Parathyroid adenoma (tissue), 2 donors: ENCODE results near the gene NUP98.

ENCODE experiments used
- H2AFZ ChIP-seq: fragments of 300-600 bp; sonication (generic); one replicate; pipeline ENCODE4 v1.7.0; 2017; ENCODE audit warnings: antibody characterized with exemption, mild to moderate bottlenecking
- H3K27ac ChIP-seq: fragments of 300-600 bp; sonication (generic); one replicate; pipeline ENCODE4 v1.7.0; 2017
- H3K27me3 ChIP-seq: fragments of 300-600 bp; sonication (generic); one replicate; pipeline ENCODE4 v1.7.0; 2017; ENCODE audit warnings: low read length; ENCODE audit not compliant: control insufficient read depth, insufficient read depth
- H3K36me3 ChIP-seq: fragments of 300-600 bp; sonication (generic); one replicate; pipeline ENCODE4 v1.7.0; 2017; ENCODE audit warnings: low read length; ENCODE audit not compliant: control insufficient read depth, insufficient read depth
- H3K4me1 ChIP-seq: fragments of 300-600 bp; sonication (generic); one replicate; pipeline ENCODE4 v1.7.0; 2017; ENCODE audit warnings: control low read depth
- H3K4me2 ChIP-seq: fragments of 300-600 bp; sonication (generic); one replicate; pipeline ENCODE4 v1.7.0; 2017; ENCODE audit warnings: low read length
- H3K4me3 ChIP-seq: fragments of 300-600 bp; sonication (generic); one replicate; pipeline ENCODE4 v1.7.0; 2017; ENCODE audit warnings: low read depth, low read length
- H3K79me2 ChIP-seq: fragments of 300-600 bp; sonication (generic); one replicate; pipeline ENCODE4 v1.7.0; 2017; ENCODE audit warnings: control low read depth
- H3K9ac ChIP-seq: fragments of 300-600 bp; sonication (generic); one replicate; pipeline ENCODE4 v1.7.0; 2017; ENCODE audit warnings: mild to moderate bottlenecking
- H3K9me3 ChIP-seq: fragments of 300-600 bp; sonication (generic); one replicate; pipeline ENCODE4 v1.7.0; 2017; ENCODE audit warnings: low read length; ENCODE audit not compliant: control insufficient read depth
- TF ChIP-seq, protein P1 (sequence below): fragments of 300-600 bp; sonication (generic); IDR thresholded peaks from one replicate; pipeline ENCODE4 v1.7.0; 2017; ENCODE audit warnings: antibody characterized with exemption, mild to moderate bottlenecking
- donor health status: primary hyperparathyroidism.

NUP98 gene

DNA sequence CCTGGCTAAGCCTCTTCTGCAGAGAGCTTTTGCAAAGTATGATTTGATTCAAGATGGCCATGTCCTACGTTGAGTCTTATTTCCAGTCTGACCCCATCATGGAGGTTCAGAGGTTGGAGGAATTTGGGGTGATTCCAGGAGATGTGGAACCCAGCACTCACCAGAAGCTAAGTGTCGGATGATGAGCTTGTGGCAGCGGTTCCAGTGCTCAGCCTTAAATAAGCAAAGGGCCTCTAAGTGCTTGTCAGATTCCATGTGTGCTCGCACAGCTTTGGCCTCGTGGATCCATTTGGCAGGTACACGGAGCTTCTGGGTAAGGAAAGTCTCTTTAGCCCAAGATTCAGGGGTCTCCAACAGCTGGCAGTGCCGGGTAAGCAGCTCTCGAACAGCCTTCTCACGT, 114.3 kb downstream of the NUP98 start:
- Histone ChIP-seq H3K9ac (no peak overlapping the region), H3K9me3 (no peaks in the 10 kb centered on the region), H3K79me2 (no peaks in the 10 kb centered on the region), H2AFZ (no peak overlapping the region), H3K36me3 (no peaks in the 10 kb centered on the region), H3K27me3 (no peaks in the 10 kb centered on the region), H3K27ac (no peak overlapping the region), H3K4me1 (no peaks in the 10 kb centered on the region), H3K4me3 (no peak overlapping the region), H3K4me2 (no peak overlapping the region)
- TF ChIP-seq, protein P1, sequence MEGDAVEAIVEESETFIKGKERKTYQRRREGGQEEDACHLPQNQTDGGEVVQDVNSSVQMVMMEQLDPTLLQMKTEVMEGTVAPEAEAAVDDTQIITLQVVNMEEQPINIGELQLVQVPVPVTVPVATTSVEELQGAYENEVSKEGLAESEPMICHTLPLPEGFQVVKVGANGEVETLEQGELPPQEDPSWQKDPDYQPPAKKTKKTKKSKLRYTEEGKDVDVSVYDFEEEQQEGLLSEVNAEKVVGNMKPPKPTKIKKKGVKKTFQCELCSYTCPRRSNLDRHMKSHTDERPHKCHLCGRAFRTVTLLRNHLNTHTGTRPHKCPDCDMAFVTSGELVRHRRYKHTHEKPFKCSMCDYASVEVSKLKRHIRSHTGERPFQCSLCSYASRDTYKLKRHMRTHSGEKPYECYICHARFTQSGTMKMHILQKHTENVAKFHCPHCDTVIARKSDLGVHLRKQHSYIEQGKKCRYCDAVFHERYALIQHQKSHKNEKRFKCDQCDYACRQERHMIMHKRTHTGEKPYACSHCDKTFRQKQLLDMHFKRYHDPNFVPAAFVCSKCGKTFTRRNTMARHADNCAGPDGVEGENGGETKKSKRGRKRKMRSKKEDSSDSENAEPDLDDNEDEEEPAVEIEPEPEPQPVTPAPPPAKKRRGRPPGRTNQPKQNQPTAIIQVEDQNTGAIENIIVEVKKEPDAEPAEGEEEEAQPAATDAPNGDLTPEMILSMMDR, result no peak

GRCh38 chr11:3679077-3679476, 118.3 kb downstream of the NUP98 start:
- Histone ChIP-seq H3K4me2 (no peak overlapping the region), H3K79me2 (no peaks in the 10 kb centered on the region), H3K9ac (no peak overlapping the region), H2AFZ (no peak overlapping the region), H3K36me3 (no peaks in the 10 kb centered on the region), H3K27ac (no peak overlapping the region), H3K4me3 (no peak overlapping the region), H3K27me3 (no peaks in the 10 kb centered on the region), H3K9me3 (no peaks in the 10 kb centered on the region), H3K4me1 (no peaks in the 10 kb centered on the region)
- TF ChIP-seq, protein P1, result no peak

GRCh38 chr11:3675971-3676370, 121.4 kb downstream of the NUP98 start:
- H3K9ac ChIP-seq, result no peak overlapping the region
- no peaks in the 10 kb centered on the region for H3K9me3 ChIP-seq
- no peaks in the 10 kb centered on the region for H3K4me1 ChIP-seq
- TF ChIP-seq, protein P1, result no peak
- no peak overlapping the region for H3K4me2 ChIP-seq
- H3K4me3 ChIP-seq, result no peak overlapping the region
- no peak overlapping the region for H3K27ac ChIP-seq
- no peak overlapping the region for H2AFZ ChIP-seq
- H3K79me2 ChIP-seq, result no peaks in the 10 kb centered on the region
- H3K27me3 ChIP-seq, result no peaks in the 10 kb centered on the region
- H3K36me3 ChIP-seq, result no peaks in the 10 kb centered on the region

DNA sequence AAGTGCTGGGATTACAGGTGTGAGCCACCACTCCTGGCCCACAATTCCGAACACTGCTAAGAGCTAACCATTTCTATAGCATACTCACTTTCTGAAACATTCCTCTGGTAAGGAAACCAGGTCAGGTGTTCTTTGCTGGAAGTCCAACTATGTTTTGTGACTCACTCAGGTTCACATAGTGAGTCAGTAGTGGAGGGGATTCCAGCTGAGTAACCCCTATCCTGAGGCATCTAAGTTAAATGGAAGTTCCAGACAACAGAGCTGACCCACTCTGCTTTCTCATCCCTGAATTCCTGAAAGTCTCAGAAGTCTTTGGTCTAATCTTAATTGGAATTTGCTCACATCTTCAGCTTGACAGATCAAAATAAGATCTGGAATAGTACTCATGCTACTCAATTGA, 123.2 kb downstream of the NUP98 start:
- Histone ChIP-seq H3K9me3 (no peaks in the 10 kb centered on the region), H2AFZ (no peak overlapping the region), H3K4me2 (no peak overlapping the region), H3K4me1 (no peaks in the 10 kb centered on the region), H3K79me2 (no peaks in the 10 kb centered on the region), H3K27me3 (no peaks in the 10 kb centered on the region), H3K9ac (no peak overlapping the region), H3K4me3 (no peak overlapping the region), H3K27ac (no peak overlapping the region), H3K36me3 (no peaks in the 10 kb centered on the region)
- TF ChIP-seq, protein P1, result no peak

DNA sequence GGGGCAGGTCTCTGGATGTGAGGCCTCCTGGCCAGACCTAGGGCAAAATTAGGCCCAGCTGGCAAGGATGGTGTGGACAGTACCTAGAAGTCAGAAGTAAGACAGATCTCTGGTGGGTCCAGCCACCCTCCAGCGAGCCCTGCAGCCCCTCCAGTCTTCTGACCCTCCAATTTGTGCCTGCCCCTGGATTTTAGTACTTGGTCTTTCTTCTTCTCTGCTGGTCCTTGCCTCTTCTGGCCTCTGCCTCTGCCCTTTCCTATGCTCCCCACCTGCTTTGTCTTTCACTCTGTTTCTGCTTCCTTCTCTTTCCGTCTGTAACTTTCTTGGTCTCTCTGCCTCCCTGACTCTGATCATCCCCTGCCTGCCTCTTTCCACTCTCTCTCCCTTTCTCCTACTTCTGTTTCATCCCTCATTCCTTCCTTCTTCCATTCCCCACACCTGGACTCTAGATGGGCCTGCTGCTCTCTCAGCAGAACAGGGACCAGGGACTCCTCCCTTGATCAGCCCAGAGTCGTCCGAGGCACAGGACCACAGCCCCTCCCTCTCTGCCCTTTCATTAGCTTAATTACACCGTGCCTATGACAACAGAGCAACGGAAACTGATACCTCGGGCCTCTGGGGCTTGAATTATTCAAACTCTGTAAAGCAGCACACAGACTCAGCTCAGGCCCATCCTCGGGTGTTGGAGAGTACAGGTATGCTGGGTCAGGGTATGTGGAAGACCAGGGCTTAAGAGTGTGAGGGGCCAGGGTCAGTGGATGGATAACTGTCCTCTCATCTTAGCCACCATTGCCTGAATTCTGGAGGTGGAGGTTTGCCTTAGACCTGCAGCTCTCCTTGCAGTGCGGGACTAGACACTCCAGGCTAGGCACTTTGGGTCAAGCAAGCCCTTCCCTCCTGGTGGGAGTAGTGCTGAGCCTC, 125.8 kb downstream of the NUP98 start, which contains the start of gene CHRNA10:
Gene CHRNA10, minus strand, starts transcription at position 51 of the 921 bp plus-strand sequence. CDS start 72 bp downstream, outside the sequence.
- no peak within 1 kb of the TSS for H3K27ac ChIP-seq
- H3K4me2 ChIP-seq, result no peak within 1 kb of the TSS
- TF ChIP-seq, protein P1, result no peak

More for the DNA sequence above, 125.8 kb downstream of the NUP98 start, which contains the start of gene CHRNA10:
- Histone ChIP-seq H2AFZ (no peak within 1 kb of the TSS), H3K79me2 (no peaks in the 10 kb centered on the region), H3K9me3 (no peaks in the 10 kb centered on the region), H3K9ac (no peak within 1 kb of the TSS), H3K4me3 (no peak within 1 kb of the TSS), H3K36me3 (no peaks in the 10 kb centered on the region), H3K4me1 (no peaks in the 10 kb centered on the region), H3K27me3 (no peaks in the 10 kb centered on the region)
